Fibroblast of skin of back (primary cell): ENCODE data around the gene OTUD3.

ENCODE experiments used
- DNase-seq: peaks from one replicate; pipeline ENCODE4 v3.0.0-alpha.2; 2013

The OTUD3 gene

DNA sequence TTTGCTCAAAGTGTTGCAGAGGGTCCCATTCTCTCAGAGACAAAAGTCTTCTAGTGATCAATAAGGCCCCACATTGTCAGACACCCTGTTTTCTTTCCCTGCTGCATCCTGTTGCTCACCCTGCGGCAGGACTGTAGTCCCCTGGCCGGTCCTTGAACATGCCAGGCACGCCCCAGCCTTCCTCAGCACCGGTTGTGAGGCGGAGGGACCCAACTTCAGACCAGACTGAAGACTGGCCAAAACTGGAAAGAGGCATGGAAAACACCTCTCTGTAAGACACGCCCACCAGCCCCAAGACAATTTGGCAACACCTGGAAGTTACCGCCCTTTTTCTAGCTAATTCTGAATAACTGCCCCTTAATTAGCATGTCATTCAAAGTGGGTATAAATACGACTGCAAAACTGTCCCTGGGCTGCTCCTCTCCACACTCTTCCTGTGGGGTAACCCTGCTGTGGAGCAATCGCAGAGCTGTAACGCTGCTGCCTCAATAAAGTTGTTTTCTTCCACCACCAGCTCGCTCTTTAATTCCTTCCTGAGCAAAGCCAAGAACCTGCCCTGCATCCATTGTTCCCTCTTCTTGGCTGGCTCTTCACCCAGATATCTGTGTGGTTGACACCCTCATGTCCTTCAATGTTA is 73.5 kb downstream of the OTUD3 start:
- no peak for DNase-seq

GRCh38 chr1:19957779-19958178 is 75.6 kb downstream of the OTUD3 start:
- no peak for DNase-seq

DNA sequence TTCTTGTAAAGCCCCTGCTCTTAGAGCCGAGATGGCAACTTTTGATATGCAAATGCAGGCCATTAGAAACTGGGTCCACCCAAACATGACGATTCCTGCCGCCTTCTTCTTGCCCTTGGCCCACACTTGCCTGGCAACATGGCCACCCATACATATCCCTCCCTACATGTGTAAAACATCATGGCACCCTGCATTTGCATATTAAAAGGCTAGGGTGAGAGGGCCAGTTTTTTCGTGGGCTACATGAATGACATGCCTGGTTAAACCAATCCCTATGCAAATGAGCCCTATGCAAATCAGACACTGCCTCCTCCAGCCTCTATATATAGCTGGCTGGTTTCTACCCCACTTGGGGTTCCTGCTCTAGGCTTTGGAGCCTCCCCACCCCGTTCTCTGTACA is 78.4 kb downstream of the OTUD3 start:
- no peak for DNase-seq
